ENCODE measurements around the gene PGRMC2. TPM values are rescaled to one million over a fixed set of nuclear protein-coding genes. Genes with fewer than 3 reads are reported as not detected.

Gene PGRMC2
- polyA plus RNA-seq, 5 donors = 63.8 to 88.2 (median 83.8) TPM

GRCh38 chr4:128225148-128225547 is 62.5 kb downstream of the PGRMC2 start:
- DNase-seq = peak in 1 of 2 donors; percentile 6

DNA sequence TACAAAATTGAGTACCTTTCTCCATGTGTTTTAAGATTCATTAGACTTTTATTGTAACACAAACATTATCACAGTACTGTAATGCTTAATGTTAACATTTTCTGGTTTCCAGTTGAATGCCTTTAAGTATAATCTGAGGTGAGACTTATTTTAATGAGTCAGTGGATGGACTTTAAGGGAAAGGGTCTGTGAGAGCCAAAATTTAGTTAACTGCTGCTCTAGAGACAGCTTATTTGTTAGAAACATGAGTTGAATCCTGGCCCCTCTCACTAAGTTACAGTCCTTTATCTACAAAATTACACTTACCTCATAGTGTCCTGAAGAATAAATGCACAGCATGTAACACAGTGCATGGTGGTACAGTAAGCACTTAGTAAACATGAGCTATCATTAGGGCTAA is 66.0 kb downstream of the PGRMC2 start:
- no peak for DNase-seq

GRCh38 chr4:128220286-128221235 is 67.1 kb downstream of the PGRMC2 start:
- DNase-seq = no peak

Other genes starting within 250 kb of the PGRMC2 start
- 10 to 100 TPM; 14.1 to 18.1 (median 16.7) TPM for gene LARP1B, start 226.5 kb downstream of the PGRMC2 start, polyA plus RNA-seq (ENCODE audit: insufficient read depth in 1 of 5, insufficient read length in 5 of 5, low replicate concordance in 1 of 5)